ENCODE results near the gene GSAP. TPM values are rescaled to one million over a fixed set of nuclear protein-coding genes. Genes with fewer than 3 reads are reported as not detected.

GSAP gene
- total RNA-seq, 3 donors from 2014 or later = 25.8 to 35.7 (median 27.5) TPM

DNA sequence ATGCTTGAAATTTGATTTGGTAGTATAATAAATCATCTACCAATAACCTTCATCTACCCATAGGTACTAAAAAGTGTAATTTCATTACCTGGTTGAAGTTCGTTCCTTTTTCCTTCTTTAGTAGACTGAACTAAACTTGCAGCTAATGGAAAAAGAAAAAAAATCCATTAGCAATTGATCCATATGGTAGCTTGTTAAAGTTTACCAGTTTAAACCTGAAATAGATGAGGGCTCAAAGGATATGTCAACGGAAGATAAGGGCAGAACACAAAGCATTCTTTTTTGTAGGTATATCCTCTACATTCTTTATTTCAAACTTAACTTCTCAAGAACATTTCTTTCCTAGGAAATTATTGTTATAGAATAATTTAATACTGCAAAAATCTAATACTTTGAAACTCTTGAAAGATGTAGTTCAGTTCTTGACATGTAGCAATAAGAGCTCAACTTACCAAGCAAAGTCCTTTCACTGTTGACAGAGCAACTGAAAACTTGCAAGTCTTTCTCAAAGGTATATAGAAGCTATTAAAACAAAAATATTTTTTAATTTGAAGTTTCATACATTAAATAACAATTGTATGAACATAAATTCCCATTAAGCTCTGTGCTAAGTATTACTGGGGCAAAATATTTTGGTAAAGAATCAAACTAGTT lies 19.1 kb downstream of the GSAP start:
- TF ChIP-seq, protein P1, sequence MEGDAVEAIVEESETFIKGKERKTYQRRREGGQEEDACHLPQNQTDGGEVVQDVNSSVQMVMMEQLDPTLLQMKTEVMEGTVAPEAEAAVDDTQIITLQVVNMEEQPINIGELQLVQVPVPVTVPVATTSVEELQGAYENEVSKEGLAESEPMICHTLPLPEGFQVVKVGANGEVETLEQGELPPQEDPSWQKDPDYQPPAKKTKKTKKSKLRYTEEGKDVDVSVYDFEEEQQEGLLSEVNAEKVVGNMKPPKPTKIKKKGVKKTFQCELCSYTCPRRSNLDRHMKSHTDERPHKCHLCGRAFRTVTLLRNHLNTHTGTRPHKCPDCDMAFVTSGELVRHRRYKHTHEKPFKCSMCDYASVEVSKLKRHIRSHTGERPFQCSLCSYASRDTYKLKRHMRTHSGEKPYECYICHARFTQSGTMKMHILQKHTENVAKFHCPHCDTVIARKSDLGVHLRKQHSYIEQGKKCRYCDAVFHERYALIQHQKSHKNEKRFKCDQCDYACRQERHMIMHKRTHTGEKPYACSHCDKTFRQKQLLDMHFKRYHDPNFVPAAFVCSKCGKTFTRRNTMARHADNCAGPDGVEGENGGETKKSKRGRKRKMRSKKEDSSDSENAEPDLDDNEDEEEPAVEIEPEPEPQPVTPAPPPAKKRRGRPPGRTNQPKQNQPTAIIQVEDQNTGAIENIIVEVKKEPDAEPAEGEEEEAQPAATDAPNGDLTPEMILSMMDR (IDR thresholded peaks at IDR 0.05) = no peak
- TF ChIP-seq POLR2AphosphoS5 (IDR thresholded peaks at IDR 0.05) = no peak
- TF ChIP-seq POLR2A (IDR thresholded peaks at IDR 0.05) = no peak
- Histone ChIP-seq H3K27ac (no peak overlapping the region), H3K4me1 (no peaks in the 10 kb centered on the region), H3K4me3 (no peak overlapping the region), H3K27me3 (no peaks in the 10 kb centered on the region), H3K9me3 (no peaks in the 10 kb centered on the region), H3K36me3 (no peaks in the 10 kb centered on the region)
- DNase-seq (ENCODE audit: low spot score in 2 of 2) = no peak
- intact Hi-C loops (cut with DNase I; ENCODE audit: low total_unique reads) = no loop called here

DNA sequence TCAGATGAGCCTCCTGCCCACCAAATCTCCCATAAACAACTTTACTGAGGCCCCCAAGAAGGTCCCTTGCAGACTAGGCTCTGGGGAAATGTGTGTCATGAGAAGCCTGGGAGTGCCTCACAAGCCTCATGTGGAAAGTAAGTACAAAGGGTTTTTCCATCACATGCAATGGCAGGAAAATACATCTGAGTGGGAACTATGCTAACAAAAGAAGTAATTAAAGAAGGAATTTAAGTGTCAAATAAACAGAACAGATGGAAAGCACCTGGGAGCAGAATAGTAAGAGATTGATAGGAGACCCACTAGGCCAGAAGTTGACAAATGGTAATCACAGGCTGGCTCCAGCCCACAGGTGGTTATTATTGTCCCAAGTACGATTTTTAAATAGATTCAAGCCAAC lies 20.5 kb downstream of the GSAP start:
- Histone ChIP-seq H3K36me3 (no peaks in the 10 kb centered on the region), H3K27me3 (no peaks in the 10 kb centered on the region), H3K4me1 (no peaks in the 10 kb centered on the region), H3K9me3 (no peaks in the 10 kb centered on the region), H3K27ac (no peak overlapping the region), H3K4me3 (no peak overlapping the region)
- intact Hi-C loops (cut with DNase I; ENCODE audit: low total_unique reads) = no loop called here
- DNase-seq (ENCODE audit: low spot score in 2 of 2) = no peak
- TF ChIP-seq, protein P1 (IDR thresholded peaks at IDR 0.05) = no peak
- TF ChIP-seq POLR2AphosphoS5 (IDR thresholded peaks at IDR 0.05) = no peak
- no peak for TF ChIP-seq POLR2A (IDR thresholded peaks at IDR 0.05)

DNA sequence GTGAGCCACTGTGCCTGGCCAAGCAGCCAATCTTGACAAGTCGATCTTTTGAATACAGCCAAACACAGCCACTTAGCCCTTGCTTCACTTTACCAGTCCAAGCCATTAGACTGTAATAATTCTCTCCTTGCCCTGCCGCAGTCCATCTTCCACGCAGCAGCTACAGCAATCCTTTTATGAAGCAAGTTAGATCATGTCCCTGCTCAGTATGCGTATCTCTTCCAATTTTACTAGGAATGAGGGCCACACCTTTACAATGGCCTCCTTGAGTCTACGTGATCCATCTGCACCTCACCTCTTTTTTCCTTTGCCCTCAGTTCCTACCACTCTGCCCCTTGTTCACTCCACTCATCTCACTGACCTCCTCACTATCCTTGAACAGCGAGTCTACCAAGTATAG lies 22.2 kb downstream of the GSAP start:
- intact Hi-C loops (cut with DNase I; ENCODE audit: low total_unique reads) = no loop called here
- no peaks in the 10 kb centered on the region for H3K36me3 ChIP-seq

DNA sequence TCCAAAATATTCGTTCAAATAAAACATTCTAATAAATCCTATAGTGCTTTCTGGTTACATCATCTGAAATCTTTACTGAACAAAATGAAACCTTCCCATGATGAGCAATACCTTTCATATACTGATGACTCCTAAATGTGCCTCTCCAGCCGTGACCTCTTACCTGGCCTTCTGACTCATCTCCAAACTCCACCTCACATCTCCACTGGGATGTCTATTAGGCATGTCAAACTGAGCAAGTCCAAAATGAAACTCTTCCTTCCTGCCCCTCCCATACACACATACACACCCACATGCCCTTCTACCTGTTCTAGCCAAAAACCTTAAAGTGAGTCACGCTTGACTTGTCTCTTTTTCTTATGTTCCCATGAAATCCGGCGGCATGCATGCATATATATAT lies 22.9 kb downstream of the GSAP start:
- H3K27me3 ChIP-seq = no peaks in the 10 kb centered on the region
- no peaks in the 10 kb centered on the region for H3K36me3 ChIP-seq
- H3K9me3 ChIP-seq = no peaks in the 10 kb centered on the region
- H3K4me3 ChIP-seq = no peak overlapping the region
- DNase-seq (ENCODE audit: low spot score in 2 of 2) = no peak
- TF ChIP-seq POLR2A (IDR thresholded peaks at IDR 0.05) = no peak
- TF ChIP-seq, protein P1 (IDR thresholded peaks at IDR 0.05) = no peak
- no peak for TF ChIP-seq POLR2AphosphoS5 (IDR thresholded peaks at IDR 0.05)
- H3K27ac ChIP-seq = no peak overlapping the region
- no peaks in the 10 kb centered on the region for H3K4me1 ChIP-seq
- intact Hi-C loops (cut with DNase I; ENCODE audit: low total_unique reads) = no loop called here

More for the DNA sequence above, 22.2 kb downstream of the GSAP start:
- Histone ChIP-seq H3K9me3 (no peaks in the 10 kb centered on the region), H3K27me3 (no peaks in the 10 kb centered on the region), H3K27ac (no peak overlapping the region), H3K4me3 (no peak overlapping the region), H3K4me1 (no peaks in the 10 kb centered on the region)
- TF ChIP-seq POLR2AphosphoS5 (IDR thresholded peaks at IDR 0.05) = no peak
- DNase-seq (ENCODE audit: low spot score in 2 of 2) = no peak

DNA sequence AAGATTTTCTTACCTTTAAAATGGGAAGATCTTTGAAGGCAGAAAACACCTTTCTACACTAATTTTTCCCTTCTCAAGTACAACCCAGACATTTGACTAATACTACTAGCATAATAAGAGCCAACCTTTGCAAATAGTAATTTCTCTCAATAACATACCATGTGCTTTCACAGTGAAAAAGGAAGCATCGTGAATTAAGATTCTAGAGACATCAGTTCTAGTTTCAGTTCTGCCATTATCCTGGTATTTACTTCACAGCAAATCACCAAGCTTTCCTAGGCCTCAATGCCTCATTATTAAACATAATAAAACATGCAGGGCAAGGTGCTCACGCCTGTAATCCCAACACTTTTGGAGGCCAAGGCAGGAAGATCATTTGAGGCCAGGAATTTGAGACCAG lies 24.9 kb downstream of the GSAP start:
- no peak overlapping the region for H3K27ac ChIP-seq
- no peak overlapping the region for H3K4me3 ChIP-seq
- H3K4me1 ChIP-seq = no peaks in the 10 kb centered on the region
- DNase-seq (ENCODE audit: low spot score in 2 of 2) = no peak
- intact Hi-C loops (cut with DNase I; ENCODE audit: low total_unique reads) = no loop called here
- no peaks in the 10 kb centered on the region for H3K9me3 ChIP-seq
- H3K27me3 ChIP-seq = no peaks in the 10 kb centered on the region
- H3K36me3 ChIP-seq = no peaks in the 10 kb centered on the region
- TF ChIP-seq, protein P1 (IDR thresholded peaks at IDR 0.05) = no peak
- no peak for TF ChIP-seq POLR2AphosphoS5 (IDR thresholded peaks at IDR 0.05)

All from breast epithelium (tissue), 4 donors.